ENCODE measurements around the gene TENM3.

- TF ChIP-seq, protein P1, sequence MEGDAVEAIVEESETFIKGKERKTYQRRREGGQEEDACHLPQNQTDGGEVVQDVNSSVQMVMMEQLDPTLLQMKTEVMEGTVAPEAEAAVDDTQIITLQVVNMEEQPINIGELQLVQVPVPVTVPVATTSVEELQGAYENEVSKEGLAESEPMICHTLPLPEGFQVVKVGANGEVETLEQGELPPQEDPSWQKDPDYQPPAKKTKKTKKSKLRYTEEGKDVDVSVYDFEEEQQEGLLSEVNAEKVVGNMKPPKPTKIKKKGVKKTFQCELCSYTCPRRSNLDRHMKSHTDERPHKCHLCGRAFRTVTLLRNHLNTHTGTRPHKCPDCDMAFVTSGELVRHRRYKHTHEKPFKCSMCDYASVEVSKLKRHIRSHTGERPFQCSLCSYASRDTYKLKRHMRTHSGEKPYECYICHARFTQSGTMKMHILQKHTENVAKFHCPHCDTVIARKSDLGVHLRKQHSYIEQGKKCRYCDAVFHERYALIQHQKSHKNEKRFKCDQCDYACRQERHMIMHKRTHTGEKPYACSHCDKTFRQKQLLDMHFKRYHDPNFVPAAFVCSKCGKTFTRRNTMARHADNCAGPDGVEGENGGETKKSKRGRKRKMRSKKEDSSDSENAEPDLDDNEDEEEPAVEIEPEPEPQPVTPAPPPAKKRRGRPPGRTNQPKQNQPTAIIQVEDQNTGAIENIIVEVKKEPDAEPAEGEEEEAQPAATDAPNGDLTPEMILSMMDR (conservative IDR thresholded peaks at IDR 0.05), result no peak
- TF ChIP-seq EZH2 (IDR thresholded peaks at IDR 0.05; ENCODE audit: low read depth), result no peak
These were observed 25.8 kb downstream of the TENM3 start for GRCh38 chr4:182268966-182269365.
